HCEC 1CT (cell line): ENCODE data around the gene DEGS1.

Experiments
- DNase-seq: peaks from one replicate; pipeline ENCODE4 v3.0.0-alpha.2; 2017

Gene DEGS1

DNA sequence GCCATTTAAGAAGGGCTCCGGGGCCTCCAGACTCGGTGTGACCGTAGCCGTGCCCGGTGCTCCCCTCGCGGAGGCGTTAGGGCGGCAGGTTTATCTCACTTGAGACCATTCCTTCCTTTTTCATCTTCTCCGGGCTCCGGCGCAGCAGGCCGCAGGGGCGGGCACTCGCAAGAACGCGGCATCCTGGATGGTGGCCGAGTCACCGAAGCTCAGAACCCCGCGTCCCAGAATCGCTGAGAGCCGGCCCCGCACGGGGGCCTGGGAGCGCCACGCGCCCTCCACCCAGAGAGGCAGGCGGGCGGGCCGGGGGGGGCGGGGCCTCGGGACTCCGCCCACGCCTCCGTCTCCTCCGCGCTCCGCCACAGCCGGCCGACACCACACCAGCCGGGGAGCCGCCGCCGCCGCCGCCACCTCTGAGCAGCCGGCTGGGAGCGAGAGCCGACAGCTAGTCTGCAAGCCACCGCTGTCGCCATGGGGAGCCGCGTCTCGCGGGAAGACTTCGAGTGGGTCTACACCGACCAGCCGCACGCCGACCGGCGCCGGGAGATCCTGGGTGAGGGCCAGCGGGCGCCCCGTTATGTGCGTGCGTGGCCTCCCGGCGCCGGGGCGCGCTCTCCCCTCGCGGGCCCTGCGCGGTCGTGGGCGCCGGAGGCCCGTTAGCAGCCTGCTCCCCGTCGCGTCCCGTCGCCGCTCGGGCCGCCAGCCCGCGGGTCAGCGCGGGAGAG is at the start of gene DEGS1:
TSS of gene DEGS1 (plus strand) at position 375 of the 725 bp plus-strand sequence. CDS start at position 472, 97 bp downstream.
- DNase-seq: peak; percentile 74

DNA sequence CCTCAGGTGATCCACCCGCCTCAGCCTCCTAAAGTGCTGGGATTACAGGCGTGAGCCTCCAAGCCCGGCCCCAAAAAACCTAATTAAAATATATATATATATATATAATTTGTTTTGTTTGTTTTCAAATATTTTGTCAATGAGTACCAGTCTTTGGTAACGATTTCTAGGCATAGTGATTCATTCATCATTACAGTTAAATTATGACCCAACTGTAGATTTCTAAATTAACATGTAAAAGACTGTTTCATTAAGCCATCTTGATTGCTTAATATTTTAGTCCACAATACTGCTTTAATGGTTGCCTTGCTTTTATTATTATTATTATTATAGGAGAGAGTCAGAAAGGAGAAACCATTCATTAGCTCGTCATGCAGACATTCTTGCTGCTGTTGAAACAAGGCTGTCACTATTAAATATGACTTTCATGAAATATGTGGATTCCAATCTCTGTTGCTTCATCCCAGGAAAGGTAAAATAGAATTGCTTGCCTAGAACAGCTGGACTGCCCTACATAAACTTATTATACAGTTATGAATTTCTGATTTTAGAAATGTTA is 49.2 kb upstream of the DEGS1 start:
- DNase-seq: no peak

- DNase-seq: no peak
Measured at GRCh38 chr1:224137518-224137917, 45.5 kb upstream of the DEGS1 start.

- DNase-seq: no peak
Measured at GRCh38 chr1:224138198-224138597, 44.8 kb upstream of the DEGS1 start.

DNA sequence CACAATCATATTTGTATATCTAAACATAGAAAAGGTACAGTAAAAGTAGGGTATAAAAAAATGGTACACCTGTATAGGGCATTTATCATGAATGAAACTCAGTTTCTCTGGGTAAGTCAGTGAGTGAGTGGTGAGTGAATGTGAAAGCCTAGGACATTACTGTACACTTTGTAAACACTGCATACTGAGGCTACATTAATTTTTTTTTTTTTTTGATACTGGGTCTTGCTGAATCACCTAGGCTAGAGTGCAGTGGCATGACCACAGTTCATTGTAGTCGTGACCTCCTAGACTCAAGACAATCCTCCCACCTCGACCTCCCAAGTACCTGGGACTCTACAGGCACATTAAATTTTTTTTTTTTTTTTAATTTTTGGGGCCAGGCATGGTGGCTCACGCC is 41.3 kb upstream of the DEGS1 start:
- DNase-seq: no peak

GRCh38 chr1:224149709-224150108 is 33.3 kb upstream of the DEGS1 start:
- no peak for DNase-seq

DNA sequence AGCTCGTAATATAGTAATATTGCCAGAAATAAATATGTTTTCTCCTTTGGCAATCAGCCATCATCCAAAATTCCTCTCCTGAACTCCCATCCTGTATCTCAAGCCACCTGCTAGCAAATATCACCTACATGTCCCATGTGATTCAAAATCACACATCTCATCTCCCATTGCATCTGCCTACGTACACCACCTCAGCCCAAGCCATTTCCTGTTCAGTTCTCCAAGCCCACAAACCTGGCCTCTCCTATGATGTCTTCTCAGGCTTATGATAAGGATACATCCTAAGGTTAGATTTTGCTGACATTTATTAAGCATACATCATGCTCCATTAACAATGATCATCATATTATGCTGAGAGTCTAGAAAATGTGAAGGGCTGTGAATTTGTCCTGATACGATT is 31.9 kb upstream of the DEGS1 start:
- DNase-seq: no peak

- DNase-seq: no peak
Measured at GRCh38 chr1:224157316-224157715, 25.7 kb upstream of the DEGS1 start.

DNA sequence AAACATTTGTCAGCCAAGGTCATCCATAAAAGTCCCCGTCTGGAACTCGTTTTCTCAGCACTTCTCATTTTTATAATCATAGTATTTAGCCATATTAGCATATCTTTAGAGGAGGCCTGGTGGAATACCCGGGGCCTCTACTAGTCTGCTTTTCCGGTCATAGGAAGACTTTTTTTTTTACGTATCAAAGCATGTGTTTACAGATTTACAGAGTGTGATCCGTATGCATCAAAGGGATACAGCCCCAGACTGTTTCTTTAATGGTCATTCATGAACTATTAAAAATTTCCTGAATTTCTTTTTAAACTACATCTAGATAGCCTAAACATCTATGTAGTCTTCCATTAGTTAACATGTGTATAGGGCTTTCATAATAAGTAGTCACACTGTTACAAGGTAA is 23.5 kb upstream of the DEGS1 start:
- DNase-seq: no peak

- DNase-seq: no peak
Measured at GRCh38 chr1:224160171-224160682, 22.8 kb upstream of the DEGS1 start.

DNA sequence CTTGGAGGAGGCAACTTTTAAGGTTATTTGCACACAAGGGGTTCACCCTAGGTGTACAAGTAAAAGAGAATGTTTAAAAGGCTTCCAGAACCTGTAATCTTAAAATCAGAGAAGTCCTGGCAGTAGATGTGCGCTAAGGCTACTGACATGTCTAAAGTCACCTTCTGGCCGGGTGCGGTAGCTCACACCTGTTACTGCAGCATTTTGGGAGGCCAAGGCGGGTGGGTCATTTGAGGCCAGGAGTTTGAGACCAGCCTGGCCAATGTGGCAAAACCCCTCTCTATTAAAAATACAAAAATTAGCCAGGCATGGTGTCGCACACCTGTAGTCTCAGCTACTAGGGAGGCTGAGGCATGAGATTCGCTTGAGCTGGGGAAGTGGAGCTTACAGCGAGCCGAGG is 20.3 kb upstream of the DEGS1 start:
- no peak for DNase-seq

DNA sequence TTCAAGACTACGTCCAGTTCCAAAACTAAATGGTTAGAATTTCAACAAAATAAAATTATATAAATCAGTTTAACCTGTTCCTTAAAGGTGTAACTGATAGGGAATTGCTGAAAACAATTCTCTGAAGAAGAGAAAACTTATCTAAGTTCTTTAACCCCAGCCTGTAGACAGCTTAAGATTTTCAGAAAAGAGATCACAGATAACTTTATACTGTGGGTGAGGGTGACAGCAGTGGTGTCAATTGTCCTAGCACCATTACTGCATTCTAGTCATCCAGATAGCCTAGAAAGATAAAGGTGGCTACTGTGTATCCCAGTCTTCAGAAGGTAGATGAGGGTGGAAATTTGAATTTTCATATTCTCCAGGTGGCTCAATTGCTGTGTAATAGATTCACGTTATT is 19.7 kb upstream of the DEGS1 start:
- DNase-seq: no peak

- DNase-seq: peak; percentile 91
Measured at GRCh38 chr1:224168859-224169380, 14.1 kb upstream of the DEGS1 start.

DNA sequence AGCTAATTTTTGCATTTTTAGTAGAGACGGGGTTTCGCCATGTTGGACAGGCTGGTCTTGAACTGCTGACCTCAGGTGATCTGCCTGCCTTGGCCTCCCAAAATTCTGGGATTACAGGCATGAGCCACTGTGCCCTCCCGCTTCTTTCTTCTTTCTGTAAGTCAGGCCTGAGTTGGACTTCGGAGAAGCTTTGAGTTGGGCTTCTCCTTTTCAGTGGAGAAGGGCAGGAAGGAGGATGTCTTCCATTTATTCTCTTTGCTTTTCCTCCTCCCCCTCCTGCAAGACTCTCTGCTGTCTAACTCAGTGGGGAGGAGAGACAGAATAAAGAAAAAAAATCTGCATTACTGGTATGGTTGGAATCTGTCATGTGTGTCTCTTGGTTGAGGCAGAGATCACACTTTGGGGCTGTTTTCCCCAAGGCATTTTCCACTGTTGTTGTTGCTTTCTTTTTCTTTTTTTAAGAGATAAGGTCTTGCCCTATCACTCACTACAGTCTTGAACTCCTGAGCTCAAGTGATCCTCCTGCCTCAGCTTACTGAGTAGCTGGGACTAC is 13.2 kb upstream of the DEGS1 start:
- DNase-seq: no peak

DNA sequence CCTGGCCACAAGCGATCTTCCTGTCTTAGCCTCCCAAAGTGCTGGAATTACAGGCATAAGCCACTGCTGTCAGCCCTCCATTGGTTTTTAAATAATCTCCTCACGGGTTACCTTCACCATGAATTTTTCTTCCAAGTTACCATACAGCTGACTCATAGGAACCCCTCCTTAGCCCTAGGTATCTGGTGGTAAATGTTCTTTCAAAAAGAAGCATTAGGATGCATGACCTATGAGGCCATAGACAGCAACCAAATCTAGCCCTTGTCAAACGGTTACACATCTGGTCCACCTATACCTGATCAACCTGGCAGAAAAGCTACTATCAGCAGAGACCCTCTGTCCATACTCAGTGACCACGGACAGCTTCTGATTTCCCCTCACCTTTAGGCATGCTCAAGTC is 12.7 kb upstream of the DEGS1 start:
- no peak for DNase-seq

DNA sequence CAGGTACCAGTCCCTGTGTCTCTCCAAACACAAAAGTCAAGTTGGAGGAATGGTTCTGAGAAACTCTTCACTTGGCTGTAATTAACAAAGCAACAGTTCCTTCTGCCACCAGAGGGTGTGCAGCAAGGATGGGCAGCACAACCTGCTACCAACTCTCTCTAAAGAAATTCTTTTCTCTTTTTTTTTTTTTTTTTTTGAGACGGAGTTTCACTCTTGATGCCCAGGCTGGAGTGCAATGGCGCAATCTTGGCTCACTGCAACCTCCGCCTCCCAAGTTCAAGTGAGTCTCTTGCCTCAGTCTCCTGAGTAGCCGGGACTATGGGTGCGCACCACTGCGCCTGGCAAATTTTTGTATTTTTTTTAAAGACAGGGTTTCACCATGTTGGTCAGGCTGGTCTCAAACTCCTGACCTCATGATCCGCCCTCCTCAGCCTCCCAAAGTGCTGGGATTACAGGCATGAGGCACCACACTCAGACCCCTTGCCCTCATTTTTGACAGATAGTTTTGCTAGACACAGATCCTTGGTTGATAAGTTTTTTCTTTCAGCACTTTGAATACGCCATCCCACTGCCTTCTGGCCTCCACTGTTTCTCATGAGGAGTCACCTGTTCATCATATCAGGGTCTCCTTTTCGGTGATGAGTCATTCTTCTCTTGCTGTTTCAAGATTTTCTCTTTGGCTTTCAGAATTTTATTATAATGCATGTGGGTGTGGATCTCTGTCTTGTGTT is 12.1 kb upstream of the DEGS1 start:
- peak; percentile 40 for DNase-seq

GRCh38 chr1:224172229-224172628 is 10.8 kb upstream of the DEGS1 start:
- DNase-seq: no peak

- DNase-seq: no peak
Measured at GRCh38 chr1:224173523-224173922, 9.5 kb upstream of the DEGS1 start.

DNA sequence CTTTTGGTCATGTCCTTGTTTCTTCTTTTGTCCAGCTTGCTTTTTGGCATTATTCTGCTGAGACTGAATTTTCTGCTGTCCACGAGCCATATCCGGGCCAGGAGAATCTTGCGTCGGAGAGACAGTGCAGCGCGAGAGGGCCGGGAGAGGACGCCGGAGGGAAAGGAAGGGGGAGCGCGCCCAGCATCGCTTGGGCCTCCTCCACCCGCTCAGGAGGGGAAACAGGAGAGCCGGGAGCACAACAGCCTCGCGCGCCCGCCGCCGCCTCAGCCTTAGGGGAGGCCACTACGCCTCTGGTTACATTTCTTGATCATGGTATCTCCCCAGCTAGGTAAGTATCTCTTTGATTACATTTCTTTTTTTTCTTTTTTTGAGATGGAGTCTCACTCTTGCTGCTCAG is 7.4 kb upstream of the DEGS1 start:
- DNase-seq: no peak

- DNase-seq: no peak
Measured at GRCh38 chr1:224177356-224177999, 5.6 kb upstream of the DEGS1 start.

- no peak for DNase-seq
Measured at GRCh38 chr1:224178894-224179293, 4.1 kb upstream of the DEGS1 start.

GRCh38 chr1:224180783-224181452 is 2.1 kb upstream of the DEGS1 start:
- DNase-seq: no peak
